GM12801 (cell line): ENCODE data around the gene ANKRD34A.

Experiments
- TF ChIP-seq, protein P1 (sequence below): IDR thresholded peaks from one replicate; pipeline ENCODE4 v1.5.1; 2011; ENCODE audit warnings: control low read depth; ENCODE audit not compliant: insufficient read length; ENCODE audit errors: extremely low read depth

ANKRD34A gene

DNA sequence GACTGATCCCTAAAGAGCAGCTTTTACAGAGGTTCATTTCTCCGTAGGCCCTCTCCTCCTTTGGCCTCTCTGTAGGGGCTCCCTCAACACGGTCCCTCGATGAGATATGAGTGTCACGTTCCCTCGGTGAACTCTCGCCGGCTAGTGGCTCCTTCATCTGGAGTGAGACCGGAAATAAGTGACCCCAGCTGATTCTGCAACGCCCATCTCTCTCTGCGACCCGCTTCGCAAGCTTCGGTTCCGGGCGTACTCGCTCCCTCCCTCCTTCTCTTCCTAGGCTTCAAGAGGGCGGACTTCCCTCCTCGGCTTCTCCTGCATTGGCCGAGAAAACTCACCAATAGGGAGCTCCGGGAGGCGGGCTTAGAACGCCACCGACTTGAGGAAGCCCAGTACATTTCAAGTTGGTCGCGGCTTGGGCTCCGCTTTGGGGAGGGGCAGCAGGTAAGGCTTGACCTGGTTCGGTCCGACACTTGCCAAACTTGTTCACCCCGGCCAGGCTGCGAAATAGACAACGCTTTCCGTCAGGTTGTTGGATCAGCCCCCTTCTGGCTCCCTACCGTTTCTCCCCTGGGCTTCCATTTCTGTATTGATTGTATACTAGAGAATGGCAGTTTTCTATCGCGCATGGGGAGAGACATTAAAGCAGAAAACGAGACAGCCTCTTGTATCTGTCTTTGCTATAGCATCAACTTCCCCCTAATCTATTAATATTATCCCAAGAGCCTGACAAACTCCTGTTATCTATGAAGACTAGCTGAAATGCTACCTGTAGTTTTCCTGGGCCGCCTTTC lies at the start of gene ANKRD34A, which contains the start of gene POLR3GL:
ANKRD34A (minus strand) TSS at position 248 of the 791 bp plus-strand sequence. CDS start 2,816 bp downstream, outside the sequence.
POLR3GL (plus strand) TSS at position 363 of the 791 bp plus-strand sequence. CDS start 10,176 bp downstream, outside the sequence.
- TF ChIP-seq, protein P1, sequence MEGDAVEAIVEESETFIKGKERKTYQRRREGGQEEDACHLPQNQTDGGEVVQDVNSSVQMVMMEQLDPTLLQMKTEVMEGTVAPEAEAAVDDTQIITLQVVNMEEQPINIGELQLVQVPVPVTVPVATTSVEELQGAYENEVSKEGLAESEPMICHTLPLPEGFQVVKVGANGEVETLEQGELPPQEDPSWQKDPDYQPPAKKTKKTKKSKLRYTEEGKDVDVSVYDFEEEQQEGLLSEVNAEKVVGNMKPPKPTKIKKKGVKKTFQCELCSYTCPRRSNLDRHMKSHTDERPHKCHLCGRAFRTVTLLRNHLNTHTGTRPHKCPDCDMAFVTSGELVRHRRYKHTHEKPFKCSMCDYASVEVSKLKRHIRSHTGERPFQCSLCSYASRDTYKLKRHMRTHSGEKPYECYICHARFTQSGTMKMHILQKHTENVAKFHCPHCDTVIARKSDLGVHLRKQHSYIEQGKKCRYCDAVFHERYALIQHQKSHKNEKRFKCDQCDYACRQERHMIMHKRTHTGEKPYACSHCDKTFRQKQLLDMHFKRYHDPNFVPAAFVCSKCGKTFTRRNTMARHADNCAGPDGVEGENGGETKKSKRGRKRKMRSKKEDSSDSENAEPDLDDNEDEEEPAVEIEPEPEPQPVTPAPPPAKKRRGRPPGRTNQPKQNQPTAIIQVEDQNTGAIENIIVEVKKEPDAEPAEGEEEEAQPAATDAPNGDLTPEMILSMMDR = no peak

DNA sequence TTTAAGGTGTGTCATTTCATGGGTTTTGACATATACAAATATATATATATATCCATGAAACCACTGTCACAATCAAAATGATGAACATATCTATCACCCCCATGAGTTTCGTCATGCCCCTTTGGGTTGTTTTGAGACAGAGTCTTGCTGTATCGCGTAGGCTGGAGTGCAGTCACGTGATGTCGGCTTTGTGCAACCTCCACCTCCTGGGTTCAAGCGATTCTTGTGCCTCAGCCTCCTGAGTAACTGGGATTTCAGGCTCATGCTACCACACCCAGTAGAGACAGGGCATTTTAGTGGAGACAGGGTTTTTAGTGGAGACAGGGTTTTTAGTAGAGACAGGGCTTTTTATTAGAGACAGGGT lies 49.2 kb upstream of the ANKRD34A start:
- TF ChIP-seq, protein P1 = no peak

DNA sequence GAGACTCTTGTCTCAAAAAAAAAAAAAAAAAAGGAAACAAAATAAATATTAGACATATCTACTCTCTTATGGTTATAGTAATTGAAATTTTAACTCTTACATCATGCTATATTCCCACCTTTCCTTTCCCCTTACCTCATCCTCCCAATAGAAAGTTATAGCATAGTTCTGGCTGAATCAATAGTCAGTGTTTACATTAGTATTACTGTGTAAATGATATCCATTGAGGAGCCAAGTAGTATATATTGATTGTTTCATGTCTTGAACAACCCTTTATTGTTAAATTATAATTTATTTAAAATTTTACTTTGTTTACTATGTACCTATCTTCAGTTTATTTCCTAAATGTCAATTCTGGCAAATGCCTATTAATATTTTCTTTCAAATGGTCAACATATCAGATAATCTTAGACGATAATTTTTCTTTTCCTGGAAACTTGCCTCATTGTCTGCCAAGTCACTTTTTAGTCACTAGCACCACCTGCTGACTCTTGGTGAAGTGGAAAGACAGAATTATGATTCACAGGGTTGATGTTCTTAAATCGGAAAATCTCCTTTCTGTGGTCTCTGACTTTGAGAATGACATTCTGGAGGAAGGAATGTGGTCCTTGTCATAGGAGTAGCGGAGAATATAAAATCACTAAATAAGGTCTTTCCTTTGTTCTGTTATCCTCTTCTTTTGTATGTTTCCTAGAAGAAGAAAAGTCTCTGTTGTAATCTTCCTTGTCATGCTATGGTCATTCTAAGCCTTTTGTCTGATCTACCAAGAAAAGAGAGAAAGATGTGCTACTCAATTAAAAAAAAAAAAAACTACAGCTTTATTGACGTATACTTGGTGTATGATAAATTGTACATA lies 48.6 kb upstream of the ANKRD34A start:
- TF ChIP-seq, protein P1 = no peak

GRCh38 chr1:146010126-146010738 lies 45.9 kb upstream of the ANKRD34A start:
- TF ChIP-seq, protein P1 = no peak

- TF ChIP-seq, protein P1 = no peak
These were observed 43.2 kb upstream of the ANKRD34A start for GRCh38 chr1:146007489-146008133.

DNA sequence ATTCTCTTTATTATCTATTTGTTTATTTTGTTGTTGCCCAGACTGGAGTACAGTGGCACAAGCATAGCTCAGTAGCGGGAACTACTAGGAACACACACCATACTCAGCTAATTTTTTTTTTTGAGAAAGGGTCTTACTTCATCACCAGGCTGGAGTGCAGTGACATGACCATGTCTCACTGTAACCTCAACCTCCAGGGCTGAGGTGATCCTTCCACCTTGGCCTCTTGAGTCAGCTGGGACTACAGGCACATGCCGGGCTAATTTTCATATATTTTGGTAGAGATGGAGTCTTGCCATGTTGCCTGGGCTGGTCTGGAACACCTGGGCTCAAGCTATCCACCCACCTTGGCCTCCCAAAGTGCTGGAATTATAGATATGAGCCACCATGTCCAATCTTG lies 37.3 kb upstream of the ANKRD34A start:
- TF ChIP-seq, protein P1 = no peak
